HepG2 (cell line): ENCODE data around the gene SMARCD1. TPM values are rescaled to one million over a fixed set of nuclear protein-coding genes. Genes with fewer than 3 reads are reported as not detected.

Experiments
- ATAC-seq: fragments of 200-7000 bp; cut with Tn5 transposase; 3 replicates; pipeline ENCODE4 v1.9.1; 2020; ENCODE audit warnings: mild to moderate bottlenecking, moderate library complexity
- BruUV-seq: library from RNA; stranded (reverse); fragments of 400-500 nt; replicated peaks from 2 replicates; lab custom pipeline; 2021; lab: Mats Ljungman, UMichigan
- CTCF ChIA-PET: fragments of 300-600 bp; formaldehyde crosslinking; extraction: SDS; loops from one replicate; lab custom pipeline; 2021; ENCODE audit warnings: low total read pairs, inconsistent platforms, low intra/inter-chr PET ratio; lab: Yijun Ruan, JAX
- POLR2A ChIA-PET: fragments of 350-600 bp; sonication (Branson Sonifier 250); formaldehyde crosslinking; loops from one replicate; lab custom pipeline; 2020; ENCODE audit warnings: antibody characterized with exemption, inconsistent platforms; lab: Yijun Ruan, JAX
- DNase-seq: peaks from one replicate; pipeline ENCODE4 v3.0.0-alpha.2; 2015; ENCODE audit warnings: low spot score
- FAIRE-seq: peaks from 3 replicates; lab custom pipeline; 2011; peaks lifted over from hg19 to GRCh38; lab: Jason Lieb, UNC
- H2AFZ ChIP-seq: one replicate; pipeline ENCODE4 v1.6.1; 2011; ENCODE audit warnings: low read length, inconsistent platforms
- H3K27ac ChIP-seq: fragments of 300-600 bp; 3 replicates; pipeline ENCODE4 v1.8.0; 2011; ENCODE audit warnings: mixed run types, mild to moderate bottlenecking, mixed read lengths, low read length, inconsistent platforms; ENCODE audit not compliant: insufficient read depth; ENCODE audit errors: extremely low read length
- H3K27me3 ChIP-seq, 2 experiments: fragments of 200-600 bp in 1 of 2; 2 replicates in 1 of 2; 3 replicates in 1 of 2; pipeline versions ENCODE4 v1.6.0 to v1.8.0; 2011; ENCODE audit warnings: low read length in 2 of 2, mild to moderate bottlenecking in 2 of 2, moderate library complexity in 2 of 2, inconsistent platforms in 1 of 2; ENCODE audit not compliant: insufficient read depth in 2 of 2, control insufficient read depth in 1 of 2
- H3K36me3 ChIP-seq, 2 experiments: fragments of 200-600 bp in 1 of 2; replicated peaks in 1 of 2; 2 replicates in 1 of 2; 3 replicates in 1 of 2; pipeline versions ENCODE4 v1.5.1 to v1.8.0; 2011; ENCODE audit warnings: low read length in 2 of 2, inconsistent platforms in 1 of 2; ENCODE audit not compliant: insufficient read depth in 2 of 2, control insufficient read depth in 1 of 2
- H3K4me1 ChIP-seq: 2 replicates; pipeline ENCODE4 v1.5.1; 2012; ENCODE audit warnings: low read length, inconsistent platforms; ENCODE audit not compliant: insufficient read depth
- H3K4me2 ChIP-seq: 2 replicates; pipeline ENCODE4 v1.6.0; 2011; ENCODE audit warnings: low read depth, low read length, inconsistent platforms
- H3K4me3 ChIP-seq, 3 experiments: fragments of 200-600 bp in 1 of 3; sonication (generic), shearing (Covaris generic) in 1 of 3; replicated peaks in 1 of 3; 2 replicates each; pipeline ENCODE4 v1.5.1; 2011 to 2016; ENCODE audit warnings: low read length in 3 of 3, inconsistent platforms in 2 of 3, low read depth in 2 of 3, mild to moderate bottlenecking in 2 of 3, control low read depth in 1 of 3, mixed read lengths in 1 of 3; ENCODE audit not compliant: insufficient read depth in 1 of 3
- H3K79me2 ChIP-seq: one replicate; pipeline ENCODE4 v1.6.1; 2011; ENCODE audit warnings: low read length, inconsistent platforms; ENCODE audit not compliant: insufficient read depth
- H3K9ac ChIP-seq: 2 replicates; pipeline ENCODE4 v1.6.0; 2011; ENCODE audit warnings: mild to moderate bottlenecking, low read depth, low read length, inconsistent platforms; ENCODE audit not compliant: insufficient read depth
- H3K9me3 ChIP-seq: 2 replicates; pipeline ENCODE4 v1.5.1; 2012; ENCODE audit warnings: mild to moderate bottlenecking, low read length
- H4K20me1 ChIP-seq: 2 replicates; pipeline ENCODE4 v1.6.0; 2011; ENCODE audit warnings: inconsistent platforms, mild to moderate bottlenecking, low read length, moderate library complexity; ENCODE audit not compliant: insufficient read depth
- AHR ChIP-seq: IDR thresholded peaks from 2 replicates; pipeline ENCODE4 v1.6.1; 2018; ENCODE audit warnings: missing genetic modification reagents, missing compliant biosample characterization
- HNRNPUL1 ChIP-seq: fragments of 200-400 bp; formaldehyde crosslinking; IDR thresholded peaks from 2 replicates; pipeline ENCODE4 v1.6.1; 2017; ENCODE audit warnings: low read depth, mild to moderate bottlenecking, low read length, moderate library complexity
- KDM2A ChIP-seq: sonication (generic); formaldehyde crosslinking; IDR thresholded peaks from 2 replicates; pipeline ENCODE4 v1.4.0; 2020; ENCODE audit warnings: low read depth, missing genetic modification reagents, borderline replicate concordance
- LCORL ChIP-seq, 2 experiments: fragments of 450-650 bp in 1 of 2; sonication (generic) in 1 of 2; formaldehyde crosslinking in 1 of 2; IDR thresholded peaks; 2 replicates each; pipeline versions ENCODE4 v1.5.0 to v1.6.1; 2017 to 2020; ENCODE audit warnings: antibody characterized with exemption in 1 of 2, missing genetic modification reagents in 1 of 2
- MEF2D ChIP-seq: sonication (generic); formaldehyde crosslinking; IDR thresholded peaks from 2 replicates; pipeline ENCODE4 v1.5.1; 2020; ENCODE audit warnings: mild to moderate bottlenecking, missing genetic modification reagents
- PHF20 ChIP-seq: sonication (generic); formaldehyde crosslinking; IDR thresholded peaks from 2 replicates; pipeline ENCODE4 v1.5.0; 2020; ENCODE audit warnings: mild to moderate bottlenecking, missing genetic modification reagents
- SIN3A ChIP-seq: IDR thresholded peaks from 2 replicates; pipeline ENCODE4 v1.6.1; 2011; ENCODE audit warnings: low read depth, mild to moderate bottlenecking, control low read depth, low read length, borderline replicate concordance
- SUZ12 ChIP-seq: fragments of 150-350 bp; IDR thresholded peaks from 2 replicates; pipeline ENCODE4 v1.6.1; 2014; ENCODE audit warnings: low read depth, low read length
- YEATS4 ChIP-seq: sonication (generic); formaldehyde crosslinking; IDR thresholded peaks from 2 replicates; pipeline ENCODE4 v1.4.0; 2020; ENCODE audit warnings: missing genetic modification reagents, borderline replicate concordance
- ZBTB25 ChIP-seq: IDR thresholded peaks from 2 replicates; pipeline ENCODE4 v1.6.1; 2018; ENCODE audit warnings: missing genetic modification reagents
- ZBTB37 ChIP-seq: sonication (generic); formaldehyde crosslinking; IDR thresholded peaks from 2 replicates; pipeline ENCODE4 v1.4.0; 2020; ENCODE audit warnings: mild to moderate bottlenecking, missing genetic modification reagents
- ZNF180 ChIP-seq: sonication (generic); formaldehyde crosslinking; IDR thresholded peaks from 2 replicates; pipeline ENCODE4 v1.4.0; 2020; ENCODE audit warnings: low read depth, missing genetic modification reagents, borderline replicate concordance
- ZNF468 ChIP-seq: sonication (generic); formaldehyde crosslinking; IDR thresholded peaks from 2 replicates; pipeline ENCODE4 v1.8.0; 2022; ENCODE audit warnings: mild to moderate bottlenecking, moderate library complexity, missing genetic modification reagents
- ZNF672 ChIP-seq: sonication (generic); formaldehyde crosslinking; IDR thresholded peaks from 2 replicates; pipeline ENCODE4 v1.8.1; 2022; ENCODE audit warnings: missing genetic modification reagents
- WGBS: methylation state at CpG from one replicate; pipeline ENCODE4 v1.1.6; 2017; ENCODE audit warnings: low lambda C conversion rate; 5-methylcytosine and 5-hydroxymethylcytosine counted together
- in situ Hi-C: cut with HindIII; loops from 2 replicates; pipeline ENCODE4 v1.10.0; 2017; ENCODE audit warnings: low pct_unique_long_range_greater_than_20kb; ENCODE audit not compliant: extremely low pct_ligation_motif_present
- intact Hi-C: fragments of 100-400 bp; cut with micrococcal nuclease; formaldehyde crosslinking; loops from one replicate; pipeline ENCODE4 v1.10.0; 2022; ENCODE audit not compliant: unreplicated experiment
- polyA plus RNA-seq, 8 experiments: library from polyadenylated mRNA; depleted of rRNA in 3 of 8; stranded (reverse) in 7 of 8; unstranded in 1 of 8; fragments of >200 nt; fragmentation: Illumina TruSeq in 4 of 8; extraction: Trizol in 4 of 8; gene quantifications; 2 replicates each; pipeline versions ENCODE4 v1.2.1 to v1.2.3, GENCODE V29; 2011 to 2016; ENCODE audit warnings: low read depth in 4 of 8, missing spikeins in 1 of 8, mixed read lengths in 1 of 8; ENCODE audit not compliant: insufficient read depth in 1 of 8
- total RNA-seq, 5 experiments: library from RNA; depleted of rRNA; stranded (reverse); fragments of >200 nt; fragmentation: Illumina TruSeq; extraction: Trizol; gene quantifications; 2 replicates each; pipeline ENCODE4 v1.2.3, GENCODE V29; 2016; ENCODE audit warnings: low read depth in 1 of 5
- TF ChIP-seq, protein P1 (sequence below): sonication (generic); formaldehyde crosslinking; IDR thresholded peaks from 2 replicates; pipeline ENCODE4 v1.5.0; 2020; ENCODE audit warnings: mild to moderate bottlenecking, missing genetic modification reagents

Gene SMARCD1
- total and polyA plus RNA-seq, 2 of the 13 experiments (the other 11 are each of a cell fraction or from before 2014, with no cell fraction given): 51.7 to 54.6 TPM

GRCh38 chr12:50089730-50090129 is 4.6 kb downstream of the SMARCD1 start (continued):
- TF ChIP-seq, protein P1, sequence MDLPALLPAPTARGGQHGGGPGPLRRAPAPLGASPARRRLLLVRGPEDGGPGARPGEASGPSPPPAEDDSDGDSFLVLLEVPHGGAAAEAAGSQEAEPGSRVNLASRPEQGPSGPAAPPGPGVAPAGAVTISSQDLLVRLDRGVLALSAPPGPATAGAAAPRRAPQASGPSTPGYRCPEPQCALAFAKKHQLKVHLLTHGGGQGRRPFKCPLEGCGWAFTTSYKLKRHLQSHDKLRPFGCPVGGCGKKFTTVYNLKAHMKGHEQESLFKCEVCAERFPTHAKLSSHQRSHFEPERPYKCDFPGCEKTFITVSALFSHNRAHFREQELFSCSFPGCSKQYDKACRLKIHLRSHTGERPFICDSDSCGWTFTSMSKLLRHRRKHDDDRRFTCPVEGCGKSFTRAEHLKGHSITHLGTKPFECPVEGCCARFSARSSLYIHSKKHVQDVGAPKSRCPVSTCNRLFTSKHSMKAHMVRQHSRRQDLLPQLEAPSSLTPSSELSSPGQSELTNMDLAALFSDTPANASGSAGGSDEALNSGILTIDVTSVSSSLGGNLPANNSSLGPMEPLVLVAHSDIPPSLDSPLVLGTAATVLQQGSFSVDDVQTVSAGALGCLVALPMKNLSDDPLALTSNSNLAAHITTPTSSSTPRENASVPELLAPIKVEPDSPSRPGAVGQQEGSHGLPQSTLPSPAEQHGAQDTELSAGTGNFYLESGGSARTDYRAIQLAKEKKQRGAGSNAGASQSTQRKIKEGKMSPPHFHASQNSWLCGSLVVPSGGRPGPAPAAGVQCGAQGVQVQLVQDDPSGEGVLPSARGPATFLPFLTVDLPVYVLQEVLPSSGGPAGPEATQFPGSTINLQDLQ: no peak
- TF ChIP-seq ZNF468 (CRISPR knock-in tag): no peak
- TF ChIP-seq, all 625 proteins: peak for 0

DNA sequence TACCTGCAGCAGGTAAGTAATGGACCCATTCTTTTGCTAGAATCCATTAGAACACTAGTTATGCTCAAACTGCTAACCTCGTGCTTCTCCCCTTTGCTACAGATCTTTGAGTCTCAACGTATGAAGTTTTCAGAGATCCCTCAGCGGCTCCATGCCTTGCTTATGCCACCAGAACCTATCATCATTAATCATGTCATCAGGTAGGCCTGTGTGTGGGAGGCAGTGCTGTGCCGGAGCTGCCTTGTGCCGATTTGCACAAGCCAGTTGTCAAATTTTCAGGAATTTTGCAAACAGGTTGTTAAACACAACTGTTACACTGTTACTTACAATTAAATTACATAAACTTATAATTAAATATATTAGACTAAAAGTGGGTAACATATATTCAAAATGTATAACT is 5.2 kb downstream of the SMARCD1 start:
- Histone ChIP-seq H3K4me1 (peaks cover 38% of the 10 kb centered on the region), H3K79me2 (peaks cover 13% of the 10 kb centered on the region), H3K4me3 (no peak overlapping the region), H3K27ac (no peak overlapping the region), H4K20me1 (peaks cover 4% of the 10 kb centered on the region; the same call in 1 of the 2 replicates), H3K4me2 (no peak overlapping the region), H2AFZ (no peak overlapping the region), H3K9ac (no peak overlapping the region), H3K27me3 (no peaks in the 10 kb centered on the region), H3K9me3 (no peaks in the 10 kb centered on the region), H3K36me3 (peaks cover 23 to 61% of the 10 kb centered on the region in 2 experiments)
- FAIRE-seq: no peak
- CTCF ChIA-PET: no interaction called here
- in situ Hi-C loops (no loop called here), intact Hi-C loops (no loop called here)
- WGBS: 98% methylated on average over 5 of the region's 5 CpGs
- no TSS peak for BruUV-seq
- no peak for DNase-seq
- POLR2A ChIA-PET: interaction anchor here (1.4 kb wide), 1 partner anchor 13 kb away, joined by 4 read pairs; the partner anchor contains the start of gene GPD1
- ATAC-seq: no peak
- no peak for TF ChIP-seq KDM2A (CRISPR knock-in tag)
- no peak for TF ChIP-seq PHF20
- no peak for TF ChIP-seq ZNF180 (CRISPR knock-in tag)
- TF ChIP-seq ZBTB25 (CRISPR knock-in tag): no peak
- TF ChIP-seq SIN3A: no peak
- no peak for TF ChIP-seq HNRNPUL1
- no peak for TF ChIP-seq AHR (CRISPR knock-in tag)
- no peak for TF ChIP-seq YEATS4 (CRISPR knock-in tag)
- no peak for TF ChIP-seq ZBTB37 (CRISPR knock-in tag)
- TF ChIP-seq ZNF672 (CRISPR knock-in tag): no peak
- no peak for TF ChIP-seq MEF2D (CRISPR knock-in tag)
- TF ChIP-seq SUZ12: no peak
- TF ChIP-seq LCORL (IDR thresholded peaks at IDR 0.05): no peak
- TF ChIP-seq LCORL (CRISPR knock-in tag; IDR thresholded peaks at IDR 0.05): no peak
